ENCODE results near the gene CNNM2. TPM values are rescaled to one million over a fixed set of nuclear protein-coding genes. Genes with fewer than 3 reads are reported as not detected.
A peak's percentile ranks its signal among the peaks of the same experiment; 100 is the strongest.

The CNNM2 gene
- total RNA-seq, 1 experiment from 2014 or later: 23.5 TPM

- TF ChIP-seq E2F1 (CRISPR knock-in tag; IDR thresholded peaks at IDR 0.05): no peak
- TF ChIP-seq CDX4 (CRISPR knock-in tag; IDR thresholded peaks at IDR 0.05; ENCODE audit: borderline replicate concordance): no peak
- TF ChIP-seq ESRRA (CRISPR knock-in tag; IDR thresholded peaks at IDR 0.05; ENCODE audit: borderline replicate concordance): no peak
- no peak for TF ChIP-seq IRF1 (CRISPR knock-in tag; IDR thresholded peaks at IDR 0.05)
- TF ChIP-seq USF1 (CRISPR knock-in tag; IDR thresholded peaks at IDR 0.05): no peak
Observed at GRCh38 chr10:102985811-102986210, 67.7 kb downstream of the CNNM2 start (continued).

GRCh38 chr10:102988404-102989314, 70.6 kb downstream of the CNNM2 start:
- no peak for DNase-seq (ENCODE audit: low spot score)
- TF ChIP-seq ZNF138 (CRISPR knock-in tag; conservative IDR thresholded peaks at IDR 0.05) (no peak), GABPB1 (CRISPR knock-in tag; IDR thresholded peaks at IDR 0.05) (peak; percentile 49; the same call in 1 of the 2 replicates)
- Mint-ChIP-seq H3K4me3 (no peak overlapping the region), H3K27ac (no peak overlapping the region), H3K27me3 (ENCODE audit: low read depth) (no peaks in the 10 kb centered on the region), H3K4me1 (peaks cover 34% of the 10 kb centered on the region), H3K9me3 (no peaks in the 10 kb centered on the region), H3K36me3 (no peaks in the 10 kb centered on the region)
- CTCF ChIA-PET: interaction anchor here (1.0 kb wide), 1 partner anchor 119 kb away, joined by 3 read pairs; the partner anchor contains the start of gene AS3MT
- no peak for ATAC-seq
- POLR2A ChIA-PET: no interaction called here

- Mint-ChIP-seq H3K36me3 (no peaks in the 10 kb centered on the region), H3K4me3 (no peak overlapping the region), H3K27me3 (ENCODE audit: low read depth) (no peaks in the 10 kb centered on the region), H3K4me1 (peaks cover 44% of the 10 kb centered on the region), H3K27ac (0 out of 2 replicates have a peak overlapping the region, but pooled peaks have one; percentile 18), H3K9me3 (peaks cover 3% of the 10 kb centered on the region; the same call in 1 of the 2 replicates)
- POLR2A ChIA-PET: interaction anchor here (0.7 to 1.1 kb wide), 2 partner anchors 198 to 1177 kb away, joined by 4 to 5 read pairs; partner anchors contain the start of genes NT5C2 and OGA
- CTCF ChIA-PET: no interaction called here
- ATAC-seq: no peak
- no peak for TF ChIP-seq IRF2 (CRISPR knock-in tag; IDR thresholded peaks at IDR 0.05; ENCODE audit: borderline replicate concordance, low read depth)
- no peak for TF ChIP-seq SP1 (CRISPR knock-in tag; conservative IDR thresholded peaks at IDR 0.05)
- TF ChIP-seq ATF2 (CRISPR knock-in tag; IDR thresholded peaks at IDR 0.05; ENCODE audit: borderline replicate concordance, low read depth): no peak
- TF ChIP-seq GRHL2 (CRISPR knock-in tag; IDR thresholded peaks at IDR 0.05; ENCODE audit: insufficient replicate concordance, severe bottlenecking): no peak
- no peak for TF ChIP-seq IRF1 (CRISPR knock-in tag; IDR thresholded peaks at IDR 0.05)
- no peak for TF ChIP-seq MXD4 (CRISPR knock-in tag; IDR thresholded peaks at IDR 0.05; ENCODE audit: borderline replicate concordance)
- no peak for TF ChIP-seq NFE2L1 (CRISPR knock-in tag; IDR thresholded peaks at IDR 0.05)
- no peak for TF ChIP-seq ESRRA (CRISPR knock-in tag; IDR thresholded peaks at IDR 0.05; ENCODE audit: borderline replicate concordance)
- no peak for TF ChIP-seq RORB (CRISPR knock-in tag; IDR thresholded peaks at IDR 0.05)
- no peak for TF ChIP-seq ZSCAN18 (CRISPR knock-in tag; IDR thresholded peaks at IDR 0.05)
- DNase-seq (ENCODE audit: low spot score): no peak
Observed at GRCh38 chr10:102994531-102995295, 76.6 kb downstream of the CNNM2 start.

Data from WTC11 (cell line).